ENCODE measurements around the gene CIDEB. TPM values are rescaled to one million over a fixed set of nuclear protein-coding genes. Genes with fewer than 3 reads are reported as not detected.
A peak's percentile ranks its signal among the peaks of the same experiment; 100 is the strongest.

CIDEB gene
- total RNA-seq, 2 experiments from 2014 or later: 24.5 to 44.2 TPM

- Mint-ChIP-seq H3K27ac (no peak overlapping the region), H3K4me1 (peaks cover 37% of the 10 kb centered on the region), H3K36me3 (peaks cover 42% of the 10 kb centered on the region), H3K27me3 (no peaks in the 10 kb centered on the region), H3K9me3 (ENCODE audit: low read depth) (no peaks in the 10 kb centered on the region), H3K4me3 (no peak overlapping the region)
- no peak for DNase-seq
- no peak for ATAC-seq
- CTCF ChIA-PET: interaction anchor here (0.9 to 20.8 kb wide), 3 partner anchors 6 to 61 kb away, joined by 3 to 541 read pairs (median 169); partner anchors contain the start of genes CIDEB, GMPR2, LTB4R and LTB4R2
Measured at GRCh38 chr14:24304019-24304387, 3.8 kb downstream of the CIDEB start.

- ATAC-seq: no peak
- CTCF ChIA-PET: interaction anchor here (1.0 to 20.8 kb wide), 11 partner anchors 9 to 242 kb away, joined by 3 to 541 read pairs (median 20); partner anchors contain the start of genes CHMP4A, CIDEB, GMPR2 and LTB4R
- no peak for DNase-seq
- Mint-ChIP-seq H3K4me1 (peaks cover 54% of the 10 kb centered on the region), H3K36me3 (peaks cover 37% of the 10 kb centered on the region), H3K9me3 (ENCODE audit: low read depth) (no peaks in the 10 kb centered on the region), H3K27ac (peak overlapping the region; percentile 89), H3K4me3 (peak overlapping the region; percentile 86), H3K27me3 (no peaks in the 10 kb centered on the region)
Measured at GRCh38 chr14:24300326-24300980, 7.3 kb downstream of the CIDEB start.

- Mint-ChIP-seq H3K9me3 (ENCODE audit: low read depth) (no peaks in the 10 kb centered on the region), H3K27me3 (no peaks in the 10 kb centered on the region), H3K27ac (peak within 1 kb of the TSS; percentile 89), H3K36me3 (peaks cover 30% of the 10 kb centered on the region), H3K4me3 (peak within 1 kb of the TSS; percentile 86), H3K4me1 (peaks cover 55% of the 10 kb centered on the region)
- peak; percentile 93 for DNase-seq
- ATAC-seq: peak; percentile 87
- CTCF ChIA-PET: interaction anchor here (1.0 to 20.8 kb wide), 11 partner anchors 10 to 241 kb away, joined by 3 to 541 read pairs (median 20); partner anchors contain the start of genes CHMP4A, CIDEB, GMPR2 and LTB4R
Measured at GRCh38 chr14:24299255-24300191, 8.3 kb downstream of the CIDEB start, which contains the start of the genes DHRS1 and NOP9. Gene DHRS1, minus strand, starts transcription at chr14:24299780. Its CDS starts 674 bp downstream, at chr14:24299106. Gene NOP9, plus strand, starts transcription at chr14:24299850. Its CDS starts 105 bp downstream, at chr14:24299955.

GRCh38 chr14:24298892-24299254 is 8.9 kb downstream of the CIDEB start:
- Mint-ChIP-seq H3K4me1 (peaks cover 55% of the 10 kb centered on the region), H3K27me3 (no peaks in the 10 kb centered on the region), H3K36me3 (peaks cover 26% of the 10 kb centered on the region), H3K27ac (peak overlapping the region; percentile 89), H3K9me3 (ENCODE audit: low read depth) (no peaks in the 10 kb centered on the region), H3K4me3 (peak overlapping the region; percentile 86)
- DNase-seq (no peak), ATAC-seq (peak; percentile 4)
- CTCF ChIA-PET: interaction anchor here (1.2 to 20.8 kb wide), 10 partner anchors 9 to 241 kb away, joined by 3 to 541 read pairs (median 30); partner anchors contain the start of genes CHMP4A, CIDEB, EMC9 and GMPR2

- DNase-seq (no peak), ATAC-seq (peak; percentile 6)
- Mint-ChIP-seq H3K27ac (peak overlapping the region; percentile 81), H3K4me3 (peak overlapping the region; percentile 12), H3K4me1 (peaks cover 55% of the 10 kb centered on the region), H3K27me3 (no peaks in the 10 kb centered on the region), H3K9me3 (ENCODE audit: low read depth) (no peaks in the 10 kb centered on the region), H3K36me3 (peaks cover 22% of the 10 kb centered on the region)
- CTCF ChIA-PET: interaction anchor here (1.0 to 20.8 kb wide), 18 partner anchors 12 to 188 kb away, joined by 3 to 541 read pairs (median 6); partner anchors contain the start of genes CHMP4A, CIDEB, EMC9 and GMPR2
Measured at GRCh38 chr14:24297190-24297964, 10.4 kb downstream of the CIDEB start.

GRCh38 chr14:24296341-24297157 is 11.2 kb downstream of the CIDEB start:
- CTCF ChIA-PET: interaction anchor here (0.6 to 20.8 kb wide), 19 partner anchors 13 to 188 kb away, joined by 3 to 541 read pairs (median 6); partner anchors contain the start of genes CHMP4A, CIDEB, EMC9 and GMPR2
- H3K9me3 Mint-ChIP-seq (ENCODE audit: low read depth): no peaks in the 10 kb centered on the region

GRCh38 chr14:24293525-24293924 is 14.3 kb downstream of the CIDEB start:
- H3K4me3 Mint-ChIP-seq: no peak overlapping the region
- H3K36me3 Mint-ChIP-seq: peaks cover 44% of the 10 kb centered on the region
- DNase-seq (no peak), ATAC-seq (no peak)
- CTCF ChIA-PET: interaction anchor here (1.1 to 5.1 kb wide), 8 partner anchors 15 to 137 kb away, joined by 4 to 35 read pairs (median 8); partner anchors contain the start of genes MDP1, RABGGTA and TINF2
- H3K4me1 Mint-ChIP-seq: peaks cover 50% of the 10 kb centered on the region
- H3K27me3 Mint-ChIP-seq: peaks cover 7% of the 10 kb centered on the region
- no peak overlapping the region for H3K27ac Mint-ChIP-seq
- no peaks in the 10 kb centered on the region for H3K9me3 Mint-ChIP-seq (ENCODE audit: low read depth)

More at GRCh38 chr14:24296341-24297157, 11.2 kb downstream of the CIDEB start:
- no peaks in the 10 kb centered on the region for H3K27me3 Mint-ChIP-seq
- DNase-seq: peak; percentile 81
- H3K36me3 Mint-ChIP-seq: peaks cover 27% of the 10 kb centered on the region
- peak; percentile 55 for ATAC-seq
- H3K27ac Mint-ChIP-seq: peak overlapping the region; percentile 81
- H3K4me3 Mint-ChIP-seq: no peak overlapping the region
- H3K4me1 Mint-ChIP-seq: peaks cover 51% of the 10 kb centered on the region

GRCh38 chr14:24292118-24292807 is 15.5 kb downstream of the CIDEB start:
- no peak for DNase-seq
- Mint-ChIP-seq H3K27ac (no peak overlapping the region), H3K27me3 (peaks cover 16% of the 10 kb centered on the region), H3K9me3 (ENCODE audit: low read depth) (no peaks in the 10 kb centered on the region), H3K4me3 (no peak overlapping the region), H3K36me3 (peaks cover 45% of the 10 kb centered on the region), H3K4me1 (peaks cover 48% of the 10 kb centered on the region)
- no peak for ATAC-seq
- CTCF ChIA-PET: interaction anchor here (1.1 to 5.1 kb wide), 9 partner anchors 13 to 139 kb away, joined by 4 to 35 read pairs (median 10); partner anchors contain the start of genes LTB4R, LTB4R2, MDP1 and RABGGTA

- Mint-ChIP-seq H3K4me1 (peaks cover 41% of the 10 kb centered on the region), H3K36me3 (peaks cover 42% of the 10 kb centered on the region), H3K4me3 (no peak overlapping the region), H3K27me3 (peaks cover 18% of the 10 kb centered on the region), H3K27ac (no peak overlapping the region), H3K9me3 (ENCODE audit: low read depth) (no peaks in the 10 kb centered on the region)
- CTCF ChIA-PET: interaction anchor here (2.1 to 5.1 kb wide), 8 partner anchors 13 to 49 kb away, joined by 6 to 35 read pairs (median 12); partner anchors contain the start of genes CIDEB, LTB4R, LTB4R2 and RABGGTA
- ATAC-seq (no peak), DNase-seq (no peak)
Measured at GRCh38 chr14:24291446-24292117, 16.2 kb downstream of the CIDEB start.

GRCh38 chr14:24290746-24291145 is 17.0 kb downstream of the CIDEB start:
- peaks cover 32% of the 10 kb centered on the region for H3K4me1 Mint-ChIP-seq
- H3K36me3 Mint-ChIP-seq: peaks cover 36% of the 10 kb centered on the region
- peaks cover 21% of the 10 kb centered on the region for H3K27me3 Mint-ChIP-seq
- no peak overlapping the region for H3K4me3 Mint-ChIP-seq
- no peaks in the 10 kb centered on the region for H3K9me3 Mint-ChIP-seq (ENCODE audit: low read depth)
- CTCF ChIA-PET: interaction anchor here (0.9 to 5.1 kb wide), 11 partner anchors 10 to 145 kb away, joined by 3 to 35 read pairs (median 11); partner anchors contain the start of genes CIDEB, DHRS1, LTB4R and LTB4R2
- DNase-seq (no peak), ATAC-seq (no peak)
- H3K27ac Mint-ChIP-seq: no peak overlapping the region
